Activated CD4-positive, CD25-positive, alpha-beta regulatory T cell (primary cell): ENCODE measurements around the gene ABCC3.

Experiments used
- DNase-seq, 4 experiments: peaks; one replicate each; lab custom pipeline; 2025; lab: John Stamatoyannopoulos, UW

The ABCC3 gene

DNA sequence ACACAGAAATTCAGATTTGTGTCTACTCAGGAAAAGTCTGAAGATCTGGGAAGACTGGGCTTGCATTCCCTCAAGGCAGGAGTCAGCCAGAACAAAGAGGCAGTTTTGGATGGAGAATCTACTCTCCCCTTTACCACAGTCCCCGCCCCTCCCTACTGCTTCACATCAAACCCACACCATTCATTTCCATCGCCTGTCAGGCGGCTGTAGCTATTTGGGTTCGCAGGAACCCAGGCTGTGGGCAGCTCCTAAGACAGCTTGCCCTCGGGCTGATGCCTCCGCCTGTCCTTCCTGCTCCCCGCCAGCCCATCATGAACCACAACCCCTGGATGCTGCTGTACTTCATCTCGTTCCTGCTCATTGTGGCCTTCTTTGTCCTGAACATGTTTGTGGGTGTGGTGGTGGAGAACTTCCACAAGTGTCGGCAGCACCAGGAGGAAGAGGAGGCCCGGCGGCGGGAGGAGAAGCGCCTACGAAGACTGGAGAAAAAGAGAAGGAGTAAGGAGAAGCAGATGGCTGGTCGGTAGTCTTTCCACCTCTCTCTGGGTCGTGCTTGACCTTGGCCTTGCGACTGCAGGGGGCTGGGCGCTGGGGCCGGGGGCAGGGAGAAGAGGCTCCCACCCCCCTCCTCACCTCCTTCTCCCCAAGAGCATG, 27.0 kb upstream of the ABCC3 start:
- no peak for DNase-seq

DNA sequence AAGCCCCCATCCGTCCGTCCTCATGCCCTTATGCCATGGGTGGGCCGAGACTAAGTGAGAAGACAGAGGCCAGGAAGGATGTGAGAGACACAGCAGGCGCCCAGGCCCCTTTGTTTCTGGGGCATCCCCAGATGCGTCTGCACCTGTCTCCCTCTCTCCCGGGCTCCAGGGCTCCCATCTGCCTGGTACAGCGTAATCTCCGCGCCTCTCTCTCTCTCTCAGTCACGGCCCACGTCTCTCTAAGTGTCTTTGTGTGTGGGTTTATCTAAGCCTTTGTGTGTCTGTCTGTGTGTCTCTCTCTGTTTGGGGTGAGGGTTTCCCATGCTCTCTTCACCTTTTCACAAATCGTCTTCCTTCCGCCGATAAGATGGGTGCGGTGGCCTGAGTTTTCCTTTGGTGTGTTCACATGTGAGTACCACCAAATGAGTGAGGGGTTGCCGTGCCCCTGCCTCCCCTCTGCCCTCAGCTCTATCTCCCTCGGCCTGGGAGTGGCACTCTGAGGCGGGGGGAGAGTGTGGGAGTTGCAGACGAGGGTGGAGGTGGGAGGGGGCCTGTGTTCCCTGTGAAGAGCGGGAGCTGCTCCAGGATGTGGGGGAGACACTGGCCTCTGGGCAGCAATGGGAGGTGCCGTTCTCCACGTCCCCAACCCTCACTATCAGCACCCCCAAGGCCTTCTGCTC, 25.8 kb upstream of the ABCC3 start:
- no peak for DNase-seq

DNA sequence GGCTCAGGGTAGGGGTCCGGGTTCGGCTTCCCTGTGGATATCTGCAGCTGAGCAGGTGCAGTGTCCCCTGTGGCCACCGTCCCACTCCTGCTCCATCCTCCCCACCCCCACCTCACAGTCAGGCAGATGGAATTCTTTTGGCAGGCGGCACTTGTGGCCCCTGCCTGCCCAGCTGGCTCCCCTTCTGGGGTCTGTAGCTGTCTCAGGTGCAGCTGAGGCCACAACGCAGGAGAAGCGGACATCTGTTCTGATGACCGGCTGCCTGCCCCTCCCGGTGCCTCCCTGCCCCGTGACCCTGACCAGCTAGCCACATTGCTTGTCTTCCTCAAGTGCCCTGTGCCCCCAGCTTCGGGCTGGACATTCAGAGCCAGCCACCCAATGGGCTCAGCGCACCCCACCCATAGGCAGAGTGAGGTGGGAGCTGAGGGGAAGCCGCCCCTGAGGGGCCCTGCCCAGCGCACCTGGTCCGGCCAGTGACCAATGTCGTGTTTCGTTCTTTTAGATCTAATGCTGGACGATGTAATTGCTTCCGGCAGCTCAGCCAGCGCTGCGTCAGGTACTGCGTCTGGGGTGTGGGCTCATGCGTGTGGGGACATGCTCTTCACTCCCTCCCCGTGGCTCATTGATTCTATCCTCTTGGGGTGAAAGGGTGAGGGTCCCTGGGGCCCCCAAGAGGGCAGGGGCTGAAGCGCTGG, 25.2 kb upstream of the ABCC3 start:
- no peak for DNase-seq

DNA sequence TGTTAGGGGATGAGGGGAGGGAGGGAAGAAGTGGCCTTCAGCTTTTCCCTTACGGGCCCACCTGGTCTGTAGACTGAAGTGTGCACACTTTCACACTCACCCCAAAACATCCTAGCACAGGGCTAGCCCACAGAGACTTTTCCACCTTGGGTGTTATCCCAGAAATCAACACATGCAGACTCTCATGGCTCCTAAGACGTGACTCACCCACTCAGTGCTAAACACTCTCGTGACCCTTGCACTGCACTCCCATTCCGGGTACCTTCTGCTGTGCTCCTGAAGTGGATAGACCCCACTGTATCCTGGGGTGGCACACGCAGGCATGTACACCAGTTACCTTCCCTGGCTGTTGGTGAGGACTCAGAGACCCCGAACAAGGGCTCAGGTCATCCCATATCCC, 23.0 kb upstream of the ABCC3 start:
- DNase-seq, result no peak

DNA sequence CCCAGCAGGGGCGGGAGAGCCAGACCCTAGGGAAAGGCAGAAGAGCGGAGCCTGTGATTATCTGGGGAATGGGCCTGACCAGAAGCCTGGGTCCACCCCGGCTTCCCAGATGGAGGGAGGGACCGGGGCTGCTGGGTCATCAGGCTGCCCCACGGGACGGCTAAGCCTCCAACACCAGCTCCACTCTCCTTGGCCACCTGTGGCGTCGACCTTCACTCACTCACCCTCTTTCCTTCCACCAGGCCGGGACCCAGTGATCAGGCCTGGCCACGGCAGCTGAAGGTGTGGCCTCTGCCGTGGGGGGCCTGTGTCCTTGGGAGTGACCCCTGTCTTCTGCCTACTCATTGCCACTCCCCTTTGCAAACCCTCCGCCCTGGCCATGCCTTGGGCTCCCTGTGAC, 22.4 kb upstream of the ABCC3 start:
- DNase-seq, result no peak

DNA sequence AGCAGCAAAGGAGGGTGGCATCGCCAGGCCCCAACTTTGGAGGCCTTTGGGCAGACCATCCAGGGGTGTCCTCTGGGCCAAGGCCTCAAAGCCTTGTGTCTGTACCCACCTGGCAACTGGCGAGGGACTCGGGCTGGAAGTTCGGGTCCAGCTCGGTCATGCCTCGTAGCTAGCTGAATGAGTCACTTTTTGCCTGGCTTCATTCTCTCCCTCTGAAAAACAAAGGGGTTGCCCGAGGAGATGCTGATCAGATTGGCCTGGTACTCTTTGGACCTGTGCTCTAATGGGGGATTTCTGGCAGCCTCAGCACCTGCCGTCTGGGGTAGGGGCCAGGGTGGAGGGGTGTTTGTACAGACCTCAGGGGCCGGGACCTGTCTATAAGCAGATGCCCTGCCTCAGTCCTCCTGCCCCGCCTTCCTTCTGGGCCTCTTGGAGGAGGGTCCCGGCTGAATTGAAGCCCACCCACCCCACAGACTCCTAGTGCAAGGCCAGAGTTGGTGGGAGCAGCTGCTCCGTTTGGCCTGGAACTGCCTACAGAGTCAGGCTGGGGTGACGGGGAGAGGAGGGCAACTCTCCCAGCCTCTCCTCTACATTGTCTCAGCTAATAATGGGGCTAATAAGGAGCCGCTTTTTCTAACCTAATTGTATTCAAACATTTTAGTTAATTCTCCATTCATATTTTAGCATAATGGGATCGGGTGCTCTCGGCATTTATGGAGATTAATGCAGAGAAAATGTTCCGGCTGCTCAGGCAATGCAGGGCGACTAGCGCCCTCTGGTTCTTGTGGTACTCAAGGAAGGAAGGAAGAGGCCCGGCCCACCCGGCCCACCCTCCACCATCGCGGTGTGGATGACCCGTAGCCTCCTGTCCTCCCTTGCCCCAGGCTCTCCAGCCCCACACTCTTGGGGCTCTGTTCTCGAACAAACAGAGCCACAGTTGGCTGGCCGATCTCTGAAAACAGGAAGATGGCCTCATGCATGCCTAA, 21.4 kb upstream of the ABCC3 start:
- DNase-seq, result no peak

DNA sequence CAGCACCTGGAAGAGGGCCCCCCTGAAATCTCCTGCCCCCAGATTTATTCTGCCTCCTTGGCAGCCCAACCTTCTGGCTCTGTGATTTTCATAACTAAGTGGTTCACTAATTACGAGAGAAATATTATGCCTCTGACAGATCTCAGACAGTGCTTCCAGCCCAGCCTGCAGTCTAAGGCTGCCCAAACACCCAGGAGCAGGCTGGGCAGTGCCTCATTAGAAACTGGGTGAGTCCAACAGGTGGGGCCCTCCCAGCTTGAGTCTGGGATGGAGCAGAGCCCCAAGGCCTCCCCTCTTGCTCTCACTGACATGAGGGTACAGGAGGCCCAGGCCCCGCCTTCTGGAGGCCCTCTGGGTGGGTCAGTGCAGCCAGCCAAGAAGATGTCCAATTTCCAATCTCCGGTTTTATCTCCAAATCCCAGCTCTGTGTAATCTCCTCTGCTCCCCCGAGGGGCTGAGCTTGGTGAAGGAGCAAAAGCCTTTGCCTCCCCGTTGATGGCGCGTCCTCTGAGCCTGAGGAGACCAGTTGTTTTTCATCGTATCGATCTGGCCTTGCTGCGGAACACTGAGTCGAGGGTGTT, 20.1 kb upstream of the ABCC3 start:
- DNase-seq, result no peak

DNA sequence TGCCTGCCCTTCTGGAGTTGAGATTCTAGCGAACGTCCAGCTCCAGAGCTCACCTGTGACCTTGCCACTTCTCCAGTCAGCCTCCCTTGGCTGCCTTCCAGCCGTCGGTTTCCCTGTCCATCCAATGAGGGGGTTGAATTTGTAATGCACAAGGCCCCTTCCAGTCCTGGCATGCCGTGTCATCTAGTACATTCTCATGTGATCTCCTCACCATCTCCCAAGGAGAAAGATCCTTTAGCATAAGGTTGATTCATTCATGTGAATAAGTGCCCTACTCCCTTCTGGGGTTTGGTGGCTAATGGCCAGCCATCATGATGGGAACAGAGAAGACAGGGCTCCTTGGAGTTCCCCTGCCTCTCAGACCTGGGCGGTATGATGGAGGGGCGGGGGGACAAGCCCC, 18.9 kb upstream of the ABCC3 start:
- DNase-seq, result no peak

DNA sequence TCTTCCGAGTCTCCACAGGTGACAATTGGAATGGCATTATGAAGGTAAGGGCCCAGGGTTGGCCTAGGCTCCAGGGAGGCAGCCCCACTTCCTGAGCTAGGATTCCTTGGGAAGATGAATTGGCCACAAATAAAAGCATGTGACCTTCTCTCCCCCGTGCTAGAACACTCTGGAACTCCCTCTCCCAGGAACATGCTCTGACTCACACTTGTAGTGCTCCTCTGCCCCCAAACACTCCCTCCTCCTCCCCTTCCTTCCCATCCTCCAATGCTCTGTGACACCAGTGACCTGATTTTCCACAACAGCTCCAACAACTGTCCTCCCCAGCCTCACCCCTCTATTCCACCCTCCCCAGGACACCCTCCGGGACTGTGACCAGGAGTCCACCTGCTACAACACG, 16.4 kb upstream of the ABCC3 start:
- no peak for DNase-seq

DNA sequence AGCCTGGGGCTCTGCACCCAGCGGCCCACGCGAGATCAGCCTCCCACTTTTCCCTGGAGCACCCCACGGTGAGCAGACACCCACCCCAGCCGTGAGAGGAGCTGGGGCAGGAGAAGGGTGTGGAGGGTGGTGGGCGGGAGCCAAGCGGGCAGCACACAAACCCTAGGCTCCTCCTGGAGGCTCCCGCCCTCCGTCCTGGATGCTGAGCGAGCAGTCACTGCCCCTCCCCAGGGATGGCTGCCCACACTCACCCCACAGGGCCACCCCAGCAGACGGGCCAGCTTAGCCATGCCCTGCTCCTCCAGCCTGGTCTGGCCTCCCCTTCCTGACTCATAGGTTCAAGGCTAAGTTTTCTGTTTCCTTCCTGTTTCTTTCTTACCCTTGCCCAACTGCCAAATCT, 15.7 kb upstream of the ABCC3 start:
- DNase-seq, result no peak

DNA sequence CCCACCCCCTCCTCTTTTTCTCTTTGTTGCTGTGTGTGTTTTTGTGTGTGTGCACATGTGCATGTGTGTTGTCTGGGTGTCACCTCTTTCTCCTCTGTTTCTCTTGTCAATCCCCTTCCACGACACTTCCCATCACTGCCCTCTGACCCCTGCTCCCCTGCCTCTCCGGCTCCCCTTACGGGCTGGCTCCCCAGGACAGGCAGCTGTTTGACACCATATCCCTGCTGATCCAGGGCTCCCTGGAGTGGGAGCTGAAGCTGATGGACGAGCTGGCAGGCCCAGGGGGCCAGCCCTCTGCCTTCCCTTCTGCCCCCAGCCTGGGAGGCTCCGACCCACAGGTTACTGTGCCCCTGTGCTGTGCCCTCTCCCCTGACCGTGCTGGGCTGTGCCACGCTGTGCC, 15.2 kb upstream of the ABCC3 start:
- no peak for DNase-seq

DNA sequence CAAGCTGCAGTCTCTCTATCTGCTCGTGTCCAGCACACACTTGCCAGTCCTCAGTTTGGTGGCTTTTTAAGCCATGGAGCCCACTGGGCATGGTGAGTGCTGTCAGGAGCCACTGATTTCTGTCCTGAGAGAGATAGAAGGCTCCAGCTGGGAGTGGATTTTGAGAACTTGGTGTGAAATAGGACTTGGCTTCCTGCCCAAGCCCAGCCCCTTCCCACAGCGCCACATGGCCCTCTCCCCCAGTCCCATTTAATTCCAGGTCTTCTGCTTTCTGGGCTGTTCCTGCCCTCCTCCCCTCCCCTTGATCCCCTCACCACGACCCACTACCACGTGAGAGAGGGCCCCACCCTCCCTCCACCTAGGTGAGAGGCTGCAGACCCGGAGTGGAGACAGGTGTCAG, 14.4 kb upstream of the ABCC3 start:
- DNase-seq, result no peak

DNA sequence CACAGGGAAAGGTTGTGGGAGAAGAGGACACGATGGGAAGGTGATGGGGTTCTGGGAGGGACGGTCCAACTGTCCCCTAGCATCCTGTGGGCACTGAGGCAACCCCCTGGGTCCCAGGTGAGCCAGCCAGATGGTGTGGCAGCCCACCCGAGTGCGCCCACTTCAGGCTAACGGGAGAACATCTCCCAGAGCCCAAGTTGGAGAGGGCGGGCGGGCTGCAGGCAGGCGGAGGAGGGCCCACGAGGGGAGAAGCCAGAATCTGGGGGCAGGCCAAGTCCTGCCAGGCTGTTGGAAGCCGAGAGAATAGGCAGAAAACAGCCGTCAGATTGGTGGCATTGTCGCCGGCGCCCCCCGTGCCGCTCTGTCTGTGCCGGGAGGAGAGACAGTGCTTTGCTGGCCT, 13.8 kb upstream of the ABCC3 start:
- DNase-seq, result no peak

DNA sequence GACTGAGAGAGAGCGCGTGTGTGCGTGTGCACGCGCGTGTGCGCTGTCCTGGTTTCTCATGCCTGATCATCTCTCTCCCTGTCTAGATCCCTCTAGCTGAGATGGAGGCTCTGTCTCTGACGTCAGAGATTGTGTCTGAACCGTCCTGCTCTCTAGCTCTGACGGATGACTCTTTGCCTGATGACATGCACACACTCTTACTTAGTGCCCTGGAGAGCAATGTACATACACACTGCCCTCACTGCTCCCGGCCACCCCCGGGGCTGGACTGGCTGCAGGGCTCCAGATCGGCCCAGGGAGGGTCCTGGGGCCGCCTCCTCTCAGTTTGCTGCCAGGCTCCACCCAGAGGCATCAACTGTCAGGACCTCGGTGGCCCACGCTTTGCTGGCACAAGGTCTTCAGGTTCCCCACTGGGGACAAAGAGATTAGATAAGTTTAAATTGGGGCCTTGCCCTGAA, 13.1 kb upstream of the ABCC3 start:
- DNase-seq, result no peak

DNA sequence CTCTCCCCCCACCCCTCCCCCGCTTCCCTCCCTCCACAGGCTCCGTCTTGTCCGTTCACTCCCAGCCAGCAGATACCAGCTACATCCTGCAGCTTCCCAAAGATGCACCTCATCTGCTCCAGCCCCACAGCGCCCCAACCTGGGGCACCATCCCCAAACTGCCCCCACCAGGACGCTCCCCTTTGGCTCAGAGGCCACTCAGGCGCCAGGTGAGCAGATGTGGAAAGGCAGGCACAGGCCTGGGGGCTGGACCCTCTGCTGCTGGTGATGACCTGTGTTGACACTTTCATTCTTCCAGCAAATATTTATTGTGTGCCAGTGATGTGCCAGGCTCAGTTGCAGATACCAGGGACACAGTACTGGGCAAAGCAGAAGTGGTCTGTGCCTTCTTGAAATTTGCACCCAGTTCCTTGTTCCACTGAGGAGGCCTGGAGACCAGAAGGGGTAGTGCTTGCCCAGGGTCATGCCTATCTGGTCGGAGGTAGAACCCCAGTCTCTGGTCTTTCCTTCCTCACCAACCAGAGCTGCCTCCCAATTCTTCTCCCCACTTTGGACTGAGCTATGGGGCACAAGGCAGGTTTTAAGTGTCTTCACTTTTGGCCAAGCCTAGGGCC, 10.3 kb upstream of the ABCC3 start:
- no peak for DNase-seq

DNA sequence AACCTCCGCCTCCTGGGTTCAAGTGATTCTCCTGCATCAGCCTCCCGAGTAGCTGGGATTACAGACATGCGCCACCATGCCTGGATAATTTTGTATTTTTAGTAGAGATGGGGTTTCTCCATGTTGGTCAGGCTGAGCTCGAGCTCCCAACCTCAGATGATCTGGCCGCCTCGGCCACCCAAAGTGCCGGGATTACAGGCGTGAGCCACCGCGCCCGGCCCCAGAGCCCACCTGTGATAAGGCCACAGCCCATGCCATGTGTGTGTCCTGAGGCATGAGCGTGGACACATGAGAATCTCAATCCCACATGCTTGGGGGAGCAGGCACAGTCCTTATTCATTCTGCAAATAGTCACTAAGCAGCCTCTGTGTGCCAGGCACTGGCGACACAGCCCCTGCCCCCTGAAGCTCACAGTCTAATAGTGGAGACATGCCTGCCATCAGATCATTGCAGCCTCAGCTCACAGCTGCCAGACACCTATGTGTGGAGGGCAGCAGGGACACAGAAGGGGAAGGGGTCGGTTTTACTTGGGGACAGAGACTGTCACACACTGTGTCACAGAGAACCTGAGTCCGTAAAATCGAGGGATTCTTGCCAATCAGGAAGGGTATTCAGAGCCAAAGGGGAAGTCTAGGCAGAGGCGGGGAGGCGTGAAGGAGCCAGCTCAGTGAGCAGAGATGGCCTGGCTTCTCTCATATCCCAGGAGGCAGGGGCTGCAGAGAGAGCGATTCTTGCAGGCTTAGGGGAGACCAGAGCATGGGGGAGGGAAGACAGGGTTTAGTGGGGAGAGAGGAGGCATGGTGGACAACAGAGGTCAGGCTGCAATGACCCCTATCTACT, 9.4 kb upstream of the ABCC3 start:
- no peak for DNase-seq

DNA sequence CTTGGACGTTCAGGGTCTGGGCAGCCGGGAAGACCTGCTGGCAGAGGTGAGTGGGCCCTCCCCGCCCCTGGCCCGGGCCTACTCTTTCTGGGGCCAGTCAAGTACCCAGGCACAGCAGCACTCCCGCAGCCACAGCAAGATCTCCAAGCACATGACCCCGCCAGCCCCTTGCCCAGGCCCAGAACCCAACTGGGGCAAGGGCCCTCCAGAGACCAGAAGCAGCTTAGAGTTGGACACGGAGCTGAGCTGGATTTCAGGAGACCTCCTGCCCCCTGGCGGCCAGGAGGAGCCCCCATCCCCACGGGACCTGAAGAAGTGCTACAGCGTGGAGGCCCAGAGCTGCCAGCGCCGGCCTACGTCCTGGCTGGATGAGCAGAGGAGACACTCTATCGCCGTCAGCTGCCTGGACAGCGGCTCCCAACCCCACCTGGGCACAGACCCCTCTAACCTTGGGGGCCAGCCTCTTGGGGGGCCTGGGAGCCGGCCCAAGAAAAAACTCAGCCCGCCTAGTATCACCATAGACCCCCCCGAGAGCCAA, 8.6 kb upstream of the ABCC3 start:
- DNase-seq, result peak; percentile 12 to 39 (median 26)

DNA sequence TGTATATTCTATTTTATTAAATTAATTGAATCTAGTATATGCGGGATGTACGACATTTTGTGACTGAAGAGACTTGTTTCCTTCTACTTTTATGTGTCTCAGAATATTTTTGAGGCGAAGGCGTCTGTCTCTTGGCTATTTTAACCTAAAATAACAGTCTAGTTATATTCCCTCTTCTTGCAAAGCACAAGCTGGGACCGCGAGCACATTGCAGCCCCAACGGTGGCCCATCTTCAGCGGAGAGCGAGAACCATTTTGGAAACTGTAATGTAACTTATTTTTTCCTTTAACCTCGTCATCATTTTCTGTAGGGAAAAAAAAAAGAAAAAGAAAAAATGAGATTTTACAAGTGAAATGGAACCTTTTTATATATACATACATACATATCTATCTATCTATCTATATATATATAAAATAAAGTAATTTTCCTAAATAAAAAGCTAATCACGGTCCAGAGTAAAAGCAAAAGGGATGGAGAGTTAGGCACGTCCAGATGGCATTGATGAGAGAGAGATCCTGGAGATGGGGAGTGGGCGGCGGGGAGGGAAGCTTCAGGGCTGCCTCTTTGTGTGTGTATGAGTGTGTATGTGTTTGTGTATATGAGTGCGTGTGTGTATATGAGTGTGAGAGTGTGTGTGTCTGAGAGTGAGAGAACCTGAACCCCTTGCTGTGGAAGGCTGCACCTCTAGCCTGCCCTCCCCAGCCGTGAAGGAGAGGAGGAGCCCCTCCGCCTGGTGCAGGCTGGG, 7.5 kb upstream of the ABCC3 start:
- DNase-seq, result no peak
